NT2/D1 (cell line): ENCODE data around the gene HRH1.
"Not testable (repeated sequence)": the region's sequence is repeated elsewhere in the genome, so short reads cannot be mapped to it uniquely, and the experiment has no call there.

Source experiments
- DNase-seq: peaks from one replicate; pipeline ENCODE4 v3.0.0-alpha.2; 2011; ENCODE audit warnings: low read depth, low spot score
- H3K27me3 ChIP-seq: 2 replicates; pipeline ENCODE4 v1.6.0; 2011; ENCODE audit warnings: mild to moderate bottlenecking; ENCODE audit not compliant: insufficient read length, insufficient read depth
- H3K36me3 ChIP-seq: 2 replicates; pipeline ENCODE4 v1.6.1; 2011; ENCODE audit warnings: mild to moderate bottlenecking, low read length, mixed read lengths; ENCODE audit not compliant: insufficient read depth, insufficient read length
- H3K4me1 ChIP-seq: 2 replicates; pipeline ENCODE4 v1.5.1; 2011; ENCODE audit not compliant: insufficient read depth, insufficient read length
- H3K4me3 ChIP-seq: 2 replicates; pipeline ENCODE4 v1.5.1; 2011; ENCODE audit warnings: low read depth; ENCODE audit not compliant: insufficient read length
- H3K9ac ChIP-seq: 2 replicates; pipeline ENCODE4 v1.6.0; 2011; ENCODE audit warnings: low read depth; ENCODE audit not compliant: insufficient read length
- H3K9me3 ChIP-seq: 2 replicates; pipeline ENCODE4 v1.5.1; 2011; ENCODE audit warnings: mild to moderate bottlenecking, low read length; ENCODE audit not compliant: insufficient read depth
- SUZ12 ChIP-seq: IDR thresholded peaks from 2 replicates; pipeline ENCODE4 v1.6.1; 2011; ENCODE audit not compliant: insufficient read length, insufficient read depth; ENCODE audit errors: extremely low read depth
- YY1 ChIP-seq: IDR thresholded peaks from 2 replicates; pipeline ENCODE4 v1.6.1; 2011; ENCODE audit not compliant: insufficient read length, insufficient read depth
- ZNF274 ChIP-seq: IDR thresholded peaks from 2 replicates; pipeline ENCODE4 v1.6.1; 2011; ENCODE audit warnings: mild to moderate bottlenecking, low read depth, low read length

HRH1 gene

DNA sequence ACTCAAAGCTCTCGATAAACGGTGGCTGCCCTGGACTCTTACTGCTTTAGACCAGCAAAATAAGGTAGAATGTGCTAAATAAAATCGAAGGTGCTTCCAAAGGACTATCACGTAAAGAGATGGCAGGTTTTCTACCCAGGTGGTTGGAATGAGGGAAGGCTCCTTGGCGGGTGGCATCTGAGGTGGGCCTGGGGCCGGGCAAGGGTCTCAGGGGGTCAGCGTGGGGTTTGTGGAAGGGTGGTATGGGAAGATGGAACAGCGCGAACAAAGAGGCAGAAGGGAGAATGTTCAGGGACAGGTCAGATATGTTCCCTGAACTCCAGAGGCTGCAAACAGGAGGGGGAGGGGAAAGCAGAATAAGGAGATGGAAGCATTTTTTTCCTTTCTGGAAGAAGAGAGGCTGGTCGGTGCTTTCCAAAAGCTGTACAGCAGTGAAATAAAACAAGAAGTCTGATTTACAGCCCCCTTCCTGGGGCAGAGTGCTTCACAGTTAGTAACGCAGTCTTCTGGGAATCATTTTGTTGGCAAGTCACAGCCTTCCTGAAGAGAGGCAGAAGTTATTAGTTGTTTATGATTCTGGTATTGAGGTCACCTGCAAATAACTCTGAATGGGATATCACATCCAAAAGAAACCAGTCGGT, 59.6 kb downstream of the HRH1 start:
- TF ChIP-seq SUZ12 (no peak), ZNF274 (no peak), YY1 (no peak)
- H3K9ac ChIP-seq: no peak overlapping the region

DNA sequence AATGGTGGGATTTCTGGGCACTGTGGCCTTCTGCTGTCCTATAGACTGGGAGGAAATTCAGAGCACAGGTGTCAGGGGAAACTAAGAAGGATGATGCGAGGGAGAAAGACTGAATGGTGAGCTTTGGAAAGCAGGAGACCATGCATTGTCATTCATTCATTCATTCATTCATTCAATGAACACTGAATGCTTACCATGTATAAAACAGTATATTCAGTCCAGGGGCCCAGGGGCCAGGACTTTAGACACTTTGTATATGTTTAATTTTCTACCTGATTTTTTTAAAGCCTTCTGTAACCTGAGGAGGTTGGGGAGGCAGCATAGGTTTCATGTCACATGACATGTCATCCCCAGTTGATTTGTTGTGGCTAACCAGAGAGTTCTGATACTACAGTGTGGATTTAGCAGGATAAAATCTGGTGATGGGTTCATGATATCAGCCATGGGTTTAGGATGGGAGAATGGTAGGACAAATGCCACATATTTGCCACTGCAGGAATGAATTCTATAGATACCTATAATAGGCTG, 60.2 kb downstream of the HRH1 start:
- H3K4me1 ChIP-seq: peaks cover 2% of the 10 kb centered on the region
- H3K27me3 ChIP-seq: no peaks in the 10 kb centered on the region
- TF ChIP-seq YY1: no peak
- no peak for TF ChIP-seq ZNF274
- TF ChIP-seq SUZ12: no peak
- no peaks in the 10 kb centered on the region for H3K9me3 ChIP-seq
- H3K9ac ChIP-seq: no peak overlapping the region
- H3K4me3 ChIP-seq: no peak overlapping the region
- H3K36me3 ChIP-seq: no peaks in the 10 kb centered on the region
- no peak for DNase-seq

More for the DNA sequence above, 59.6 kb downstream of the HRH1 start:
- H3K4me1 ChIP-seq: peaks cover 2% of the 10 kb centered on the region
- no peak for DNase-seq
- no peaks in the 10 kb centered on the region for H3K27me3 ChIP-seq
- no peak overlapping the region for H3K4me3 ChIP-seq
- no peaks in the 10 kb centered on the region for H3K36me3 ChIP-seq
- H3K9me3 ChIP-seq: no peaks in the 10 kb centered on the region

DNA sequence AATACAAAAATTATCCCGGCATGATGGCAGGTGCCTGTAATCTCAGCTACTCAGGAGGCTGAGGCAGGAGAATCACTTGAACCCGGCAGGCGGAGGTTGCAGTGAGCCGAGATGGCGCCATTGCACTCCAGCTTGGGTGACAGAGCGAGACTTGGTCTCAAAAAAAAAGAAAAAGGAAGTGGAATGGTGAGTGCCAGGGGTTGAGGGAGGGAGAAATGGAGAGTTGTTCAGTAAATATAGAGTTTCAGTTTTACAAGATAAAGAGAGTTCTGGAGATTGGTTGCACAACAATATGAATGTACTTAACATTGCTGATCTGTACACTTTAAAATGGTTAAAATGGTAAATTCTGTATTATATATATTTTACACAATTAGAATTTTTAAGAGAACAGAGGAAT, 63.1 kb downstream of the HRH1 start:
- not testable (repeated sequence) for DNase-seq

DNA sequence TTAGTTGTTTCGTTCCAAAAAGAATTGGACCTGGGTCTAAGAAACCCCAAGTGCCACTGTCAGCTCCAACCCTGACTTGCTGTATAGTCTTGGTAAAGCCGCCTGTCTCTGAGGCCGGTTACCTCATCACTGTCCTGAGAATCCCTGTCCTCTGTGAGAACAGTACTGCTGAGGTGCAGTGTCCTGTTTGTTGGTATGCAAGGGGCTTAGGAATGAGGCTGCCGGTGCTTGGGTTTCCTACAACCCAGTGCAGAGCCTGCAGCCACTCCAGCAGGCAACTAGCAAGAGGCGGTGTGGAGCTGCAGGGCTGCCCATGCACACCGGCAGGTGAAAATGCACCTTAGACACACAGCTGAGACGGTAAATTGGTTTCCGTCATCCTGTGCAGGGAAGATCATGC, 65.9 kb downstream of the HRH1 start:
- H3K9ac ChIP-seq: no peak overlapping the region
- no peak for DNase-seq
- H3K4me3 ChIP-seq: no peak overlapping the region
- peaks cover 4% of the 10 kb centered on the region for H3K4me1 ChIP-seq
- H3K36me3 ChIP-seq: no peaks in the 10 kb centered on the region
- H3K27me3 ChIP-seq: no peaks in the 10 kb centered on the region
- no peaks in the 10 kb centered on the region for H3K9me3 ChIP-seq
- TF ChIP-seq ZNF274 (no peak), YY1 (no peak), SUZ12 (no peak)

More for the DNA sequence above, 63.1 kb downstream of the HRH1 start:
- not testable (repeated sequence) for H3K4me1 ChIP-seq, H3K9ac ChIP-seq, H3K9me3 ChIP-seq, H3K4me3 ChIP-seq, H3K36me3 ChIP-seq, H3K27me3 ChIP-seq

DNA sequence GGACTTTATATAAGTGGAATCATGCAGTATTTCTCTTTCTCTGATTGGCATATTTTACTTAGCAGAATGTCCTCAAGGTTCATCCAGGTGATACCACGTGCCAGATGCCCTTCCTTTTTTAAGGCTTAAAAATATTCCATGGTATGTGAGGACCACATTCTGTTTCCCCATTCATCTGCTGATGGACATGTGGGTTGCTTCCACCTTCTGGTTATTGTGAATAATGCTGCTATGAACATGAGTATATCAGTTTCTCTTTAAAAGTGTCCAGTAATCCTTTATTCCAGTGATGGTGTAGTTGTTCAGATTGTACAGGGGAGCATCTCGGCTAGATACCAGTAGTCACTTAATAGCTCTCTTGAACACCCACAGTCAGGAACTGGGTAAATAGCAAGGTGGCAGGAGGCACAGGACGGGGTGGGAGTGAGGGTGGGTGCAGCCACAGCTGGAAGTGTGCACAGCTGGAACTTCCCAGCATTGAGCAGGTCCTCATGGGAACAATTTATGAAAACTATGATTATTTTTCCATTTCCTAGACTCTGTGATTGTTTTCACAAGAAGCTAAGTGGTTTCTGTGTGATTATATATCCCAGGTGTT, 67.6 kb downstream of the HRH1 start:
- no peak for TF ChIP-seq SUZ12
- no peak for TF ChIP-seq ZNF274
- no peak for TF ChIP-seq YY1
- Histone ChIP-seq H3K4me3 (no peak overlapping the region), H3K4me1 (peaks cover 4% of the 10 kb centered on the region), H3K27me3 (no peaks in the 10 kb centered on the region), H3K9ac (no peak overlapping the region), H3K9me3 (no peaks in the 10 kb centered on the region), H3K36me3 (no peaks in the 10 kb centered on the region)
- DNase-seq: no peak

DNA sequence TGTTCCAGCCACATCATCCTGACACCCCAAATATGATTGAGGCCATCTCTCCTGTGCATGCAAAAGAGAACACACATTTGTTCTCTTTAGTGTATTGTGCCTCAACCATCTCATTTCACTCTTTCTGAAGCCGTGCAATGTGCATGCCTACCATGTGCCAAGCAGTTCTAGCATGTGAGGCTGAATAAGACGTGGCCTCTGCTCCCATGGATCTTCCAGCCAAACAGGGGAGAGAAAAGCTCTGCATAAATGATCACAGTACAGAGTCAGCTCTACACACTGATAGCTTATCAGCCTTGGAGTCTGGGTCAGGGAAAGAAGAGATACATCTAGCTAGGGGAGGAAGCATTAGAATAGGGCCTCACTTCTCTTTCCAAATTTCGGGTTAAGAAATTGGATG, 69.7 kb downstream of the HRH1 start:
- no peak overlapping the region for H3K4me3 ChIP-seq
- H3K9ac ChIP-seq: no peak overlapping the region
- no peaks in the 10 kb centered on the region for H3K27me3 ChIP-seq
- H3K4me1 ChIP-seq: peaks cover 4% of the 10 kb centered on the region
- TF ChIP-seq SUZ12: no peak
- TF ChIP-seq ZNF274: no peak
- no peak for TF ChIP-seq YY1
- no peaks in the 10 kb centered on the region for H3K9me3 ChIP-seq
- H3K36me3 ChIP-seq: no peaks in the 10 kb centered on the region
- no peak for DNase-seq

DNA sequence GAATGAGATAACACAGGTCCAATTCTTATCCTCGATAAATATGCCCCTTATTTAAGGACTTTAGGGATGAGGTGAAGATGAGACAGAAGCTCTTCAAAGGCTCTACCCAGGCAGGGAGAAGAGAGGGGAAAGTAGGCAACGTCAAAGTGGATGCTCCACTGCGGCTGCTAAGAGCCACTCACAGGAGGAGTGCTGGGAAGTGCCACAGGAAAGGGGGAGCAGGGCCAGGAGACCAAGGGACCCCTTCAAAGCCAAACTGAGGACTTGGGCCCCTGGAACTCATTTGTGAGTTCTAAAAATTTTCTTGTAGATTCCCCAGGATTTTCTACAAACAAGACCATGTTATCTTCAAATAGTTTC, 70.6 kb downstream of the HRH1 start:
- Histone ChIP-seq H3K9ac (no peak overlapping the region), H3K4me1 (peaks cover 4% of the 10 kb centered on the region), H3K27me3 (no peaks in the 10 kb centered on the region), H3K36me3 (no peaks in the 10 kb centered on the region), H3K9me3 (no peaks in the 10 kb centered on the region), H3K4me3 (no peak overlapping the region)
- DNase-seq: no peak
- TF ChIP-seq SUZ12 (no peak), ZNF274 (no peak), YY1 (no peak)

DNA sequence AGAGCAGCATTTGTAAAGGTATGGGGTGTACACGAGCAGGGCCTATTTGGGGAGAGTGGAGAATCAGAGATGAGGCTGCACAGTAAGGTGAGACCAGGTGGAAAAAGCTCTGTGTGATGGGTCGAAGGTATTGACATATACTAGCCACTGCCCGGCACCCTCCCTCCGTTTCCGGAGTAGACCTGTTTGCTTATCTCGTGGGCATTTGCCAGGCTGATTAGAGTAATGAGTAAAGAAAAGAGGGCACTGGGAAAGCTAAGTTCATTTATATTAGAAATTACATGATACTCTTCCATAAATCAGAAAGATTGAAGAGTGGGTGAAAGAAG, 71.7 kb downstream of the HRH1 start:
- Histone ChIP-seq H3K9ac (no peak overlapping the region), H3K27me3 (no peaks in the 10 kb centered on the region), H3K4me1 (no peaks in the 10 kb centered on the region), H3K4me3 (no peak overlapping the region), H3K36me3 (no peaks in the 10 kb centered on the region), H3K9me3 (no peaks in the 10 kb centered on the region)
- no peak for TF ChIP-seq YY1
- no peak for TF ChIP-seq SUZ12
- no peak for TF ChIP-seq ZNF274
- DNase-seq: no peak
